Spinal cord (tissue), 10 donors: Measurements from ENCODE around the gene POGZ. TPM values are rescaled to one million over a fixed set of nuclear protein-coding genes. Genes with fewer than 3 reads are reported as not detected.
"Not testable (repeated sequence)": the region's sequence is repeated elsewhere in the genome, so short reads cannot be mapped to it uniquely, and the experiment has no call there.

Source experiments
- DNase-seq, 6 donors: peaks; one replicate each; pipeline versions ENCODE4 v3.0.0 to v3.0.0-alpha.2; 2013 to 2015; ENCODE audit warnings: low spot score in 6 of 6, low read depth in 4 of 6
- H3K27ac ChIP-seq: one replicate; pipeline ENCODE4 v1.5.1; 2013; ENCODE audit warnings: low read depth, low read length, control low read depth
- H3K27me3 ChIP-seq: one replicate; pipeline ENCODE4 v1.6.1; 2013; ENCODE audit warnings: low read length; ENCODE audit not compliant: control insufficient read depth, insufficient read depth
- H3K36me3 ChIP-seq: one replicate; pipeline ENCODE4 v1.6.1; 2013; ENCODE audit warnings: low read length; ENCODE audit not compliant: control insufficient read depth, insufficient read depth
- H3K4me1 ChIP-seq: one replicate; pipeline ENCODE4 v1.6.1; 2013; ENCODE audit warnings: low read length; ENCODE audit not compliant: control insufficient read depth, insufficient read depth
- H3K4me3 ChIP-seq: one replicate; pipeline ENCODE4 v1.5.1; 2013; ENCODE audit warnings: low read depth, low read length, control low read depth
- H3K9me3 ChIP-seq: one replicate; pipeline ENCODE4 v1.6.1; 2013; ENCODE audit warnings: low read length; ENCODE audit not compliant: control insufficient read depth, insufficient read depth
- WGBS: methylation state at CpG from one replicate; pipeline ENCODE4 v1.1.5; 2013; ENCODE audit warnings: missing lambda C conversion rate; ENCODE audit not compliant: insufficient coverage; 5-methylcytosine and 5-hydroxymethylcytosine counted together
- polyA plus RNA-seq, 2 donors: library from polyadenylated mRNA; unstranded; fragments of 120-200 nt; gene quantifications; one replicate each; pipeline ENCODE4 v1.2.1, GENCODE V29; 2013; ENCODE audit not compliant: insufficient read length in 2 of 2
- total RNA-seq, 2 donors: library from RNA; depleted of rRNA in 1 of 2; stranded (reverse); fragments of 120-200 nt in 1 of 2; fragments of >200 nt in 1 of 2; gene quantifications; one replicate each; pipeline versions ENCODE4 v1.2.3 to v1.2.4, GENCODE V29; 2013 to 2014
- donor health status: healthy.

POGZ gene
- total and polyA plus RNA-seq, 4 donors, result 56.0 to 102 (median 81.2) TPM

GRCh38 chr1:151436985-151437384 lies 22.3 kb downstream of the POGZ start:
- no peaks in the 10 kb centered on the region for H3K9me3 ChIP-seq
- no peak overlapping the region for H3K4me3 ChIP-seq
- H3K27me3 ChIP-seq, result no peaks in the 10 kb centered on the region
- no peak for DNase-seq
- no peaks in the 10 kb centered on the region for H3K4me1 ChIP-seq
- 100% methylated on average over 3 of the region's 6 CpGs for WGBS
- H3K36me3 ChIP-seq, result peaks cover 18% of the 10 kb centered on the region
- H3K27ac ChIP-seq, result no peak overlapping the region

DNA sequence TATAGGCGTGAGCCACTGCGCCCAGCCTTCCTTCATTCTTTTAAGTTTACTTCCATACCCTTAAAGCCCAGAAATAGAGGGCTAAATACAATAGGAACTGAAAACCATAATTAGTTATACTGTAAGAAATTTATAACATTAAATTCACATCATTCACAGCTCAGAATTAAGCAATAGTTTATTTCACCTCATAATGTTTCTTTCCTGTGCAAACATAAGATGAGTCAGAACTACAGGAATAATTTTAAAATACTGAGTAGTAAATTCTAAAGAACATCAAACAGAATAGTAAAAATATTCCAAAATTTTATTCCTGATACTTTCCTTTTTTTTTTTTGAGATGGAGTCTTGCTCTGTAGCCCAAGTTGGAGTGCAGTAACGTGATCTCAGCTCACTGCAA lies 24.1 kb downstream of the POGZ start:
- no CpG with 5 or more reads among the region's 3 CpGs for WGBS
- Histone ChIP-seq H3K4me3 (no peak overlapping the region), H3K36me3 (peaks cover 10% of the 10 kb centered on the region), H3K9me3 (no peaks in the 10 kb centered on the region), H3K27ac (no peak overlapping the region), H3K27me3 (no peaks in the 10 kb centered on the region), H3K4me1 (no peaks in the 10 kb centered on the region)
- DNase-seq, result no peak

DNA sequence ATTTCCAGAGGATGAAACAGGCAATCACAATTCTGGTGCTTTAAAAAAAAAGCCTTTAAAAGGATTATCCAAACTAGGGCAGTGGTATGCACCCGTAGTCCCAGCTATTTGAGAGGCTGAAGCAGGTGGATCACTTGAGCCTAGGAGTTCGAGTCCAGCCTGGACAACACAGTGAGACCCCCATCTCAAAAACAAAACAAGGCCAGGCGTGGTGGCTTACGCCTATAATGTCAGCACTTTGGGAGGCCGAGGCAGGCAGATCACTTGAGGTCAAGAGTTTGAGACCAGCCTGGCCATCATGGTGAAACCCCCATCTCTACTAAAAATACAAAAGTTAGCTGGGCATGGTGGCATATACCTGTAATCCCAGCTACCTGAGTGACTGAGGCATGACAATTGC lies 25.5 kb downstream of the POGZ start:
- not testable (repeated sequence) for H3K27ac ChIP-seq, H3K4me3 ChIP-seq, H3K9me3 ChIP-seq, DNase-seq, H3K4me1 ChIP-seq, H3K27me3 ChIP-seq
- WGBS, result 100% methylated on average over 2 of the region's 5 CpGs
- H3K36me3 ChIP-seq, result peaks cover 10% of the 10 kb centered on the region

- no peaks in the 10 kb centered on the region for H3K27me3 ChIP-seq
- no peaks in the 10 kb centered on the region for H3K9me3 ChIP-seq
- DNase-seq, result no peak
- peaks cover 21% of the 10 kb centered on the region for H3K36me3 ChIP-seq
- no peak overlapping the region for H3K27ac ChIP-seq
- no peak overlapping the region for H3K4me3 ChIP-seq
- H3K4me1 ChIP-seq, result no peaks in the 10 kb centered on the region
- WGBS, result 98% methylated on average over 5 of the region's 7 CpGs
These were observed 31.2 kb downstream of the POGZ start for GRCh38 chr1:151428068-151428467.

GRCh38 chr1:151425103-151425502 lies 34.2 kb downstream of the POGZ start:
- no peaks in the 10 kb centered on the region for H3K9me3 ChIP-seq
- no peaks in the 10 kb centered on the region for H3K27me3 ChIP-seq
- DNase-seq, result no peak
- no peak overlapping the region for H3K4me3 ChIP-seq
- H3K27ac ChIP-seq, result no peak overlapping the region
- no peaks in the 10 kb centered on the region for H3K4me1 ChIP-seq
- H3K36me3 ChIP-seq, result peaks cover 35% of the 10 kb centered on the region
- WGBS, result 91% methylated on average over 2 of the region's 2 CpGs

- 43% methylated on average over 2 of the region's 5 CpGs for WGBS
- no peak for DNase-seq
- H3K4me1 ChIP-seq, result no peaks in the 10 kb centered on the region
- H3K27me3 ChIP-seq, result no peaks in the 10 kb centered on the region
- no peak overlapping the region for H3K27ac ChIP-seq
- no peak overlapping the region for H3K4me3 ChIP-seq
- H3K36me3 ChIP-seq, result peaks cover 59% of the 10 kb centered on the region
- no peaks in the 10 kb centered on the region for H3K9me3 ChIP-seq
These were observed 39.5 kb downstream of the POGZ start for GRCh38 chr1:151419819-151420218.

DNA sequence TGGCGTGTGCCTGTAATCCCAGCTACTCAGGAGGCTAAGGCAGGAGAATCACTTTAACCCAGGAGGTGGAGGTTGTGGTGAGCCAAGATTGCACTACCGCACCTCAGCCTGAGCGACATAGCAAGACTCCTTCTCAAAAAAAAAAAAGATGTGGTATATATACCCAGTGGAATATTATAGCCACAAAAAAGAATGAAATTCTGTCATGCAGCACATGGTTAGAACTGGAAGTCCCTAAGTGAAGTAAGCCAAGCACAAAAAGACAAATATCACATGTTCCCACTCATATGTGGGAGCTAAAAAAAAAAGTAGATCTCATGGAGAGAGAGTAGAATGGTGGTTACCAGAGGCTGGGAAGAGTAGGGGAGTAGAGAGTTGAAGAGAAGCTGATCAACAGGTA lies 41.2 kb downstream of the POGZ start:
- Histone ChIP-seq H3K4me1 (no peaks in the 10 kb centered on the region), H3K4me3 (no peak overlapping the region), H3K9me3 (no peaks in the 10 kb centered on the region), H3K27ac (no peak overlapping the region), H3K27me3 (no peaks in the 10 kb centered on the region), H3K36me3 (peaks cover 67% of the 10 kb centered on the region)
- no CpG with 5 or more reads among the region's 3 CpGs for WGBS
- DNase-seq, result no peak

DNA sequence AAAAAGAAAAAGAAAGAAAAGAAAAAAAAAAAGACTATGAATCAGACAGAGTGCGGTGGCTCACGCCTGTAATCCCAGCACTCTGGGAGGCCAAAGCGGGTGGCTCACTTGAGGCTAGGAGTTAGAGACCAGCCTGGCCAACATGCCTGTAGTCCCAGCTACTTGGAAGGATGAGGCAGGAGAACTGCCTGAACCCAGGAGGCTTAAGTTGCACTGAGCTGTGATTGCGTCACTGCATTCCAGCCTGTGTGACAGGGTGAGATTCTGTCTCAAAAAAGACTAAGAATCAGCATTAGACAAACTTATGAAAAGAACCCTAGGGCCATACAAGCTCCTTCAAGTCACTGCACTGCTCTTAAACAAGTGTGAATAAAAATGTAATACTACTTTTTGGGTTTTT lies 43.1 kb downstream of the POGZ start:
- Histone ChIP-seq H3K4me1 (no peaks in the 10 kb centered on the region), H3K36me3 (peaks cover 60% of the 10 kb centered on the region), H3K9me3 (no peaks in the 10 kb centered on the region), H3K27ac (no peak overlapping the region), H3K27me3 (no peaks in the 10 kb centered on the region), H3K4me3 (no peak overlapping the region)
- WGBS, result 95% methylated on average over 3 of the region's 4 CpGs
- DNase-seq, result no peak

DNA sequence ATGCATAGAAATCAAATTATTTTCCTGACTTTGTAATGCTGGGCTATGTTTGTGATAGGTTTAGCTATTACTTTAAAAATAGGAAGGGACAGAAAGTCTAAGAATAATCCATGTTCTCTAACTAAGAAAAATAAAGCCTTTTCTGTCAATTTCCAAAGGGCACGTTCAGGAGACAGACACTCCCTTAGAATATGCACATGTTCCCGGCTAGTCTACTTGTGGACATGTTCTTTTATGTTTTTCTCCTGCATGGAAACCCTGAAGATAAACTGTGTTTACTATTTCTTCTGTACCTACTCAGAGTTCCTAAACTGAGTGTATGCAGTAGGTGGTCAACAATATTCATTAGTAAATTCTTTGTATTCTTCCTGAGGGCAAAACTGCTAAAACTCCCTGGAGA lies 47.4 kb downstream of the POGZ start:
- Histone ChIP-seq H3K36me3 (peaks cover 56% of the 10 kb centered on the region), H3K27me3 (no peaks in the 10 kb centered on the region), H3K9me3 (no peaks in the 10 kb centered on the region), H3K27ac (no peak overlapping the region), H3K4me1 (no peaks in the 10 kb centered on the region), H3K4me3 (no peak overlapping the region)
- WGBS, result no CpG with 5 or more reads among the region's 2 CpGs
- DNase-seq, result no peak

GRCh38 chr1:151408891-151409290 lies 50.4 kb downstream of the POGZ start:
- no peaks in the 10 kb centered on the region for H3K9me3 ChIP-seq
- H3K27ac ChIP-seq, result no peak overlapping the region
- no peak overlapping the region for H3K4me3 ChIP-seq
- H3K4me1 ChIP-seq, result no peaks in the 10 kb centered on the region
- DNase-seq, result no peak
- H3K36me3 ChIP-seq, result peaks cover 51% of the 10 kb centered on the region
- no peaks in the 10 kb centered on the region for H3K27me3 ChIP-seq
